Muscle of arm (tissue), 12 donors: ENCODE data around the gene USP21. TPM values are rescaled to one million over a fixed set of nuclear protein-coding genes. Genes with fewer than 3 reads are reported as not detected.

Source experiments
- DNase-seq: peaks from one replicate; pipeline ENCODE4 v3.0.0-alpha.2; 2013
- polyA plus RNA-seq, 12 donors: library from polyadenylated mRNA; unstranded; fragments of 120-200 nt; gene quantifications; one replicate each; pipeline ENCODE4 v1.2.1, GENCODE V29; 2013; ENCODE audit not compliant: insufficient read length in 12 of 12

The USP21 gene
- polyA plus RNA-seq, 12 donors: 20.4 to 33.1 (median 29.1) TPM; not detected in 1

GRCh38 chr1:161214369-161214768 is 55.1 kb downstream of the USP21 start:
- DNase-seq: no peak

GRCh38 chr1:161215076-161215475 is 55.8 kb downstream of the USP21 start, which contains the start of gene FCER1G:
Gene FCER1G (plus strand): TSS chr1:161215295. CDS start chr1:161215322, 27 bp downstream.
- no peak for DNase-seq

Other genes starting within 250 kb of the USP21 start
- under 1 TPM in 1 of 12 donors, not detected in 11; 0.36 TPM for gene ITLN2, start 204.7 kb upstream of the USP21 start, polyA plus RNA-seq
- 10 to 100 TPM in 11 of 12 donors, not detected in 1; 11.5 to 40.4 (median 16.3) TPM for gene F11R, start 138.3 kb upstream of the USP21 start, polyA plus RNA-seq
- 10 to 100 TPM in 11 of 12 donors, not detected in 1; 18.6 to 33.2 (median 23.2) TPM for gene TSTD1, start 120.5 kb upstream of the USP21 start, polyA plus RNA-seq
- gene USF1, start 113.5 kb upstream of the USP21 start, polyA plus RNA-seq: 10 to 100 TPM in 11 of 12 donors, not detected in 1; 24.8 to 51.5 (median 33.4) TPM
- 10 to 100 TPM in 1 of 12 donors, 1 to 10 TPM in 10, not detected in 1; 1.8 to 12.9 (median 2.9) TPM for gene ARHGAP30, start 89.6 kb upstream of the USP21 start, polyA plus RNA-seq
- 10 to 100 TPM in 2 of 12 donors, 1 to 10 TPM in 1, under 1 TPM in 5, not detected in 4; 0.04 to 28.3 (median 0.19) TPM for gene NECTIN4, start 69.9 kb upstream of the USP21 start, polyA plus RNA-seq
- 1 to 10 TPM in 4 of 12 donors, under 1 TPM in 5, not detected in 3; 0.32 to 1.7 (median 0.73) TPM for gene KLHDC9, start 61.1 kb upstream of the USP21 start, polyA plus RNA-seq
- gene PFDN2, start 41.5 kb upstream of the USP21 start, polyA plus RNA-seq: 10 to 100 TPM in 11 of 12 donors, not detected in 1; 51.9 to 78.1 (median 63.6) TPM
- gene NIT1, start 41.4 kb upstream of the USP21 start, polyA plus RNA-seq: 10 to 100 TPM in 11 of 12 donors, not detected in 1; 25.2 to 35.4 (median 30.8) TPM
- 10 to 100 TPM in 11 of 12 donors, not detected in 1; 36.3 to 54.8 (median 45.0) TPM for gene DEDD, start 26.8 kb upstream of the USP21 start, polyA plus RNA-seq
- 100 to 1,000 TPM in 8 of 12 donors, 10 to 100 TPM in 3, not detected in 1; 90.7 to 129 (median 108) TPM for gene UFC1, start 5.5 kb upstream of the USP21 start, polyA plus RNA-seq
- gene PPOX, start 6.9 kb downstream of the USP21 start, polyA plus RNA-seq: 10 to 100 TPM in 11 of 12 donors, not detected in 1; 14.1 to 38.7 (median 23.6) TPM
- 10 to 100 TPM in 11 of 12 donors, not detected in 1; 18.8 to 41.2 (median 24.5) TPM for gene B4GALT3, start 18.0 kb downstream of the USP21 start, polyA plus RNA-seq
- gene ADAMTS4, start 39.6 kb downstream of the USP21 start, polyA plus RNA-seq: 10 to 100 TPM in 8 of 12 donors, 1 to 10 TPM in 3, not detected in 1; 7.2 to 14.7 (median 10.8) TPM
- 100 to 1,000 TPM in 10 of 12 donors, 10 to 100 TPM in 1, not detected in 1; 92.6 to 165 (median 136) TPM for gene NDUFS2, start 42.9 kb downstream of the USP21 start, polyA plus RNA-seq
- 10 to 100 TPM in 10 of 12 donors, not detected in 2; 12.5 to 37.0 (median 18.9) TPM for gene FCER1G, start 55.8 kb downstream of the USP21 start, polyA plus RNA-seq
- 10 to 100 TPM in 1 of 12 donors, 1 to 10 TPM in 6, under 1 TPM in 2, not detected in 3; 0.57 to 57.1 (median 1.4) TPM for gene APOA2, start 64.1 kb downstream of the USP21 start, polyA plus RNA-seq
- gene TOMM40L, start 66.6 kb downstream of the USP21 start, polyA plus RNA-seq: 10 to 100 TPM in 4 of 12 donors, 1 to 10 TPM in 7, not detected in 1; 7.2 to 40.3 (median 9.4) TPM
- 1 to 10 TPM in 5 of 12 donors, under 1 TPM in 5, not detected in 2; 0.40 to 2.1 (median 1.1) TPM for gene NR1I3, start 78.7 kb downstream of the USP21 start, polyA plus RNA-seq
- 1 to 10 TPM in 1 of 12 donors, under 1 TPM in 8, not detected in 3; 0.14 to 1.0 (median 0.38) TPM for gene PCP4L1, start 99.2 kb downstream of the USP21 start, polyA plus RNA-seq
- gene MPZ, start 150.5 kb downstream of the USP21 start, polyA plus RNA-seq: 10 to 100 TPM in 8 of 12 donors, 1 to 10 TPM in 3, not detected in 1; 5.7 to 39.9 (median 13.9) TPM
- 100 to 1,000 TPM in 11 of 12 donors, 10 to 100 TPM in 1; 91.3 to 429 (median 132) TPM for gene SDHC, start 154.9 kb downstream of the USP21 start, polyA plus RNA-seq
- gene CFAP126, start 208.4 kb downstream of the USP21 start, polyA plus RNA-seq: 1 to 10 TPM in 4 of 12 donors, under 1 TPM in 2, not detected in 6; 0.73 to 1.5 (median 1.3) TPM